Peyer's patch (tissue), 4 donors: ENCODE results near the gene CAST. TPM values are rescaled to one million over a fixed set of nuclear protein-coding genes. Genes with fewer than 3 reads are reported as not detected.

Experiments used
- DNase-seq, 3 donors: peaks; one replicate each; pipeline ENCODE4 v3.0.0-alpha.2; 2017 to 2019
- H3K27ac ChIP-seq, 4 donors: fragments of 200-600 bp; sonication (generic); one replicate each; pipeline ENCODE4 v1.5.1; 2016 to 2019
- H3K27me3 ChIP-seq, 2 donors: fragments of 200-600 bp; sonication (generic); one replicate each; pipeline ENCODE4 v1.5.1; 2019
- H3K36me3 ChIP-seq, 3 donors: fragments of 200-600 bp; sonication (generic); one replicate each; pipeline ENCODE4 v1.5.1; 2016 to 2019
- H3K4me1 ChIP-seq, 4 donors: fragments of 200-600 bp; sonication (generic); one replicate each; pipeline ENCODE4 v1.5.1; 2016 to 2019
- H3K4me3 ChIP-seq, 4 donors: fragments of 200-600 bp; sonication (generic); 1 replicate in 3 of 4; 2 replicates in 1 of 4; pipeline ENCODE4 v1.5.1; 2016 to 2019; ENCODE audit warnings: mild to moderate bottlenecking in 1 of 4
- H3K9me3 ChIP-seq, 4 donors: fragments of 200-600 bp; sonication (generic); one replicate each; pipeline ENCODE4 v1.5.1; 2016 to 2019; ENCODE audit warnings: mild to moderate bottlenecking in 1 of 4
- CTCF ChIP-seq, 6 experiments: fragments of 450-650 bp in 4 of 6; fragments of 200-600 bp in 2 of 6; sonication (generic) in 1 of 6; IDR thresholded peaks; one replicate each; pipeline ENCODE4 v1.5.1; 2017 to 2019; ENCODE audit warnings: antibody characterized with exemption in 6 of 6, mild to moderate bottlenecking in 3 of 6, moderate library complexity in 1 of 6
- POLR2A ChIP-seq, 2 donors: fragments of 450-650 bp; IDR thresholded peaks; one replicate each; pipeline ENCODE4 v1.5.1; 2017; ENCODE audit warnings: antibody characterized with exemption in 2 of 2, mild to moderate bottlenecking in 2 of 2, moderate library complexity in 2 of 2
- total RNA-seq, 4 donors: library from RNA; depleted of rRNA; stranded (reverse); fragments of >200 nt; gene quantifications; one replicate each; pipeline ENCODE4 v1.1.0, GENCODE V29; 2016

Gene CAST
- total RNA-seq, 4 donors from 2014 or later = 268 to 396 (median 337) TPM

- TF ChIP-seq POLR2A (IDR thresholded peaks at IDR 0.05) (no peak), CTCF (IDR thresholded peaks at IDR 0.05) (no peak)
- Histone ChIP-seq H3K9me3 (no peaks in the 10 kb centered on the region), H3K4me1 (no peaks in the 10 kb centered on the region), H3K27ac (no peak overlapping the region), H3K4me3 (no peak overlapping the region), H3K27me3 (no peaks in the 10 kb centered on the region), H3K36me3 (peaks cover 0 to 51% (median 0%) of the 10 kb centered on the region in 3 donors)
- DNase-seq = no peak
Observed at GRCh38 chr5:96733771-96734500, 71.8 kb downstream of the CAST start.

DNA sequence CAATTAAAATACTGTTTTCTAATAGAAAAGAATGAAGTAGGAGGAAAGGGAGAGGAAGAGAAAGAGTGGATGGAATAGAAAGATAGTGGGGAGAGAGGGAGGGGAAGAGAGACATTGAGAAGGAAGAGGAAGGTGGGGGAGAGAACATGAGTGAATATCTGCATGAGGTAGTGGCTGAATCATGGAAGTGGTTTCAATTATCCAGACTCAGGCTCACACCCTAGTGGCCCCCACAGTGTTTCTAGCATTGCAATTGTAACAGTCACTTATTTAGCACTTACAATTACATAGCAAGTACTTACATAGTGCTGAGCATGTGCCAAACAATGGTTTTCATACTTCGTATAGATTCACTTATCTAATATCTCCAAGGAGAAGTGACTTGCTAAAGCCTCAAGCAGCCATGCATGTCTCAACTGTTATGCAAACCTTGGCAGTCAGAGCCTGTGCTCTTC is 72.7 kb downstream of the CAST start:
- no peak overlapping the region for H3K4me3 ChIP-seq
- H3K27ac ChIP-seq = no peak overlapping the region
- H3K4me1 ChIP-seq = no peaks in the 10 kb centered on the region
- TF ChIP-seq CTCF (IDR thresholded peaks at IDR 0.05) (no peak), POLR2A (IDR thresholded peaks at IDR 0.05) (no peak)
- no peak for DNase-seq
- H3K27me3 ChIP-seq = no peaks in the 10 kb centered on the region
- no peaks in the 10 kb centered on the region for H3K9me3 ChIP-seq
- peaks cover 0 to 55% (median 0%) of the 10 kb centered on the region in 3 donors for H3K36me3 ChIP-seq

- Histone ChIP-seq H3K27me3 (no peaks in the 10 kb centered on the region), H3K4me1 (no peaks in the 10 kb centered on the region), H3K36me3 (peaks cover 0 to 63% (median 0%) of the 10 kb centered on the region in 3 donors), H3K9me3 (no peaks in the 10 kb centered on the region), H3K27ac (no peak overlapping the region), H3K4me3 (no peak overlapping the region)
- no peak for DNase-seq
- no peak for TF ChIP-seq POLR2A (IDR thresholded peaks at IDR 0.05)
- TF ChIP-seq CTCF (IDR thresholded peaks at IDR 0.05) = no peak
Observed at GRCh38 chr5:96736937-96737336, 74.8 kb downstream of the CAST start.

- no peak overlapping the region for H3K4me3 ChIP-seq
- H3K27ac ChIP-seq = no peak overlapping the region
- H3K4me1 ChIP-seq = no peaks in the 10 kb centered on the region
- TF ChIP-seq CTCF (IDR thresholded peaks at IDR 0.05) = no peak
- no peak for TF ChIP-seq POLR2A (IDR thresholded peaks at IDR 0.05)
- no peak for DNase-seq
- H3K36me3 ChIP-seq = peaks cover 0 to 90% (median 0%) of the 10 kb centered on the region in 3 donors
- H3K9me3 ChIP-seq = no peaks in the 10 kb centered on the region
- no peaks in the 10 kb centered on the region for H3K27me3 ChIP-seq
Observed at GRCh38 chr5:96741106-96741505, 78.9 kb downstream of the CAST start.

GRCh38 chr5:96741891-96742309 is 79.7 kb downstream of the CAST start:
- H3K36me3 ChIP-seq = peaks cover 0 to 96% (median 0%) of the 10 kb centered on the region in 3 donors
- H3K27ac ChIP-seq = no peak overlapping the region
- DNase-seq = no peak
- no peaks in the 10 kb centered on the region for H3K27me3 ChIP-seq
- no peaks in the 10 kb centered on the region for H3K9me3 ChIP-seq
- H3K4me1 ChIP-seq = no peaks in the 10 kb centered on the region
- no peak overlapping the region for H3K4me3 ChIP-seq
- TF ChIP-seq POLR2A (IDR thresholded peaks at IDR 0.05) = no peak
- TF ChIP-seq CTCF (IDR thresholded peaks at IDR 0.05) = no peak
